Glomerular visceral epithelial cell (primary cell): ENCODE results near the gene USP47.

Source experiments
- DNase-seq: peaks from one replicate; pipeline ENCODE4 v3.0.0-alpha.2; 2016; ENCODE audit errors: extremely low spot score

The USP47 gene

GRCh38 chr11:11966354-11966741, 124.6 kb downstream of the USP47 start:
- DNase-seq, result no peak

GRCh38 chr11:11966826-11967668, 125.3 kb downstream of the USP47 start:
- DNase-seq, result peak; percentile 52

DNA sequence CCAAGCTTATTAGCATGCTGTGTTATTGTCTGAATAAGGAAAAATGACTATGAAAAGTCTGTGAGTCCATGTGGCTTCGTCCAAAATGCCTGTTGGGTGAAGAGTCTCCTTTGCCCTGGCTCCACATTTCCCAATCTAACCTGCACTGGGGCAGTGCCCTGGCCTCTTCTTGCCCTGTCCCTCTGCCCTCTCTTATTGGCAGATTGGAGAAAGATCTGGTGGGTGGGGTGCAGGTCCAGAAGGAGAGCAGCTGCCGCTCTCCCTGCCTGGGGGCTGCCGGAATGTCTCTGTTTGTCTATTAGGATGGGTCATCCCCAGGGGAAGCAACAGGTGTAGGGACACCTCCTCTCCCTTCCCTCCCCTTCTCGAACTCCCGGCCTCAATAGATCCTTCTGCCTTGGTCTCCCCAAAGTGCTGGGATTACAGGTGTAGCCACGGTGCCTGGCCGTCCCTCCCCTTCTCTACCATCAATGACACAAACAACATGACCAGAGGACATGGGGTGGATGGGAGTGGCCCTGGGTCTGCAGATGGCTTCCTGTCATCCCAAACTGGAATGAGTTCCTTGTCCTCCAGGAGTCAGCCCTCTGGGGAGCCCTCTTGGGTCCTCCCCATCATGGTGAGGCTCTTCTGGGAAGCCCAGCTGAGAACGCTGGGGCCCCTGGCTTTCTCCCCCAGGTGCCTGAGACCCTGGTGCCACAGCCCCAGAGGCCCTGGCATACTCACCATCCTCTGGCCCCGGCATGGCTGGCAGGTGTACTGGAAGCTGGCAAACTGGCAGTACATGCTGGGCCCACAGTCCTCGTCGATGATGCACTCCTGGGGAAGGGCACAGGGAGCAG, 126.1 kb downstream of the USP47 start:
- no peak for DNase-seq

- DNase-seq, result no peak
Observed at GRCh38 chr11:11968511-11969280, 126.9 kb downstream of the USP47 start.

- no peak for DNase-seq
Observed at GRCh38 chr11:11969380-11970215, 127.8 kb downstream of the USP47 start.

GRCh38 chr11:11970556-11970955, 128.8 kb downstream of the USP47 start:
- no peak for DNase-seq

GRCh38 chr11:11971906-11972547, 130.3 kb downstream of the USP47 start:
- DNase-seq, result no peak

DNA sequence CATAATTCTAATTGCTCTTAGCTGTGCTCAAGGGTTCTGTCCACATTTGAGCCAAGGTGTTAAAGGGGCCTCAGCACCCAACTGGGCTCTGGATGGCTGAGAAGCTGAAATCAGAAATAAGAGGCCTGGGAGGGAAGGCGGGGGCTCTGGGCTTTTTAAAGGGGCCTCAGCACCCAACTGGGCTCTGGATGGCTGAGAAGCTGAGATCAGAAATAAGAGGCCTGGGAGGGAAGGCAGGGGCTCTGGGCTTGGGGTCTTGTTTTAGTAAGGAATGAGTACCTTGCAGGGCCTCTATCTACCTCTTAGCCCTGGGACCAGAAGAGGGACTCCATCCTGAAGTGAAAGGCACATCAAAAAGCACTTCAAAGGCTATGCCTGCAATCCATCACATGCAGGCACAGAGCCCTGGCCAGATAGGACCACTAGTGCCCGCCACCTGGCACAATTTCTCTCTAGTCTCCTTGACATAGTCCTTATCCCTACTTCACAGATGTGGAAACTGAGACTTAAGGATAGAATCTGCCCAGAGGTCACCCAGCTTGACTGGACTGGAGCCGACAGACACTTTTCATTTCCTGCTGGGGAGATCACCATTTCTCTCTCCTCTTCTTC, 131.1 kb downstream of the USP47 start:
- DNase-seq, result no peak

DNA sequence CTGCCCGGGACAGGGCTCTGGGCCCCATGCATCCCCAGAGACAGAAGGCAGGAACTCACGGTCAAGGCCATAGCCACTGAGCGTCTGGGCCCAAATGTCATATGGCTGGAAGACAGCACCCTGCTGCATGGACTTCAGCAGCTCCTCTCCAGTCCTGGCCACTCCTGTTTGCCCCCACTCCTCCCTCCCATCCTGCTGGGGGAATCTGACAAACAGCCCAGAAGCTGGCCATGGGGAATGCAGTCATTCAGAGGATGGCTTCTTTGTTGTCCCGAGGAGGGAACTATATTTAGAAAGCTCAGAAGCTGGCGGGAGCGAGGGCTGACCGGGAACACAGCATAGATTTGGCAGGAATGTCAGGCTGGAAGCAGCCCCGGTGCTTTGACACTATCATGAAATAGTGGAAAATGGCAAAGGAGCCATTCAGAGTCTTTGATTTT, 131.6 kb downstream of the USP47 start:
- DNase-seq, result no peak

- no peak for DNase-seq
Observed at GRCh38 chr11:11973866-11974265, 132.1 kb downstream of the USP47 start.

- no peak for DNase-seq
Observed at GRCh38 chr11:11975201-11976092, 133.7 kb downstream of the USP47 start.

DNA sequence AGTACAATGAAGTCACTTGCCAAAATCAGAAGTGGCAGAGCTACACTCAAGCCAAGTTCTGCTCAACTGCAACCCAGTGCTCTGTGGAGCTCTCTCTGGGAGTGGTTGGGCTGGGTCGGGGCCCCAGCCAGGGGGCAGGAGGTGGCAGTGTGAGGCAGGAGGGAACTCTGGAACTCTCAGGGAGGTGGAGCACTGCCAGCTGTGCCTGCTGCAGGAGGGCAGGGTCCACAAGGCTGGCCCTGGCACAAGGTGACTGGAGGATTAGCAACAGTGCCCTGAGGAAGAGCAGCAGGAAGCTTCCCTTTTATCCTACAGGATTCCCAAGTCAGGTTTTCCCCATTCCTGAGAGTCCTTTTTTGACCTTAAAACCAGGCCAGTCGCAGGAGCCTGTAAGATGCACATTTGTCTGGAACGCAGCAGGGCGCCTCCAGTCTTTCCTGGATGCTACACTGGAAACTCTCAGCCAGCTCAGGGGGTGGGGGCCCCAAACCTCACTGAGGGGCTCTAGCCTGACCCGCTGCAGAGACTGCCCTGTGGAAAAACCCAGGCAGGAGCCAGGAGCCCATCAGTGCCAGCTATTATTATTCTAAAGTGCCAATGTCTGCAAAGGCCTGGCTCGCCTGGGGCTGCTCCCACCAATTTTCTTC, 134.8 kb downstream of the USP47 start:
- DNase-seq, result peak; percentile 37

- peak; percentile 92 for DNase-seq
Observed at GRCh38 chr11:11977206-11977938, 135.6 kb downstream of the USP47 start.

GRCh38 chr11:11978098-11978637, 136.4 kb downstream of the USP47 start:
- DNase-seq, result no peak

GRCh38 chr11:11978792-11979487, 137.2 kb downstream of the USP47 start:
- peak; percentile 50 for DNase-seq

DNA sequence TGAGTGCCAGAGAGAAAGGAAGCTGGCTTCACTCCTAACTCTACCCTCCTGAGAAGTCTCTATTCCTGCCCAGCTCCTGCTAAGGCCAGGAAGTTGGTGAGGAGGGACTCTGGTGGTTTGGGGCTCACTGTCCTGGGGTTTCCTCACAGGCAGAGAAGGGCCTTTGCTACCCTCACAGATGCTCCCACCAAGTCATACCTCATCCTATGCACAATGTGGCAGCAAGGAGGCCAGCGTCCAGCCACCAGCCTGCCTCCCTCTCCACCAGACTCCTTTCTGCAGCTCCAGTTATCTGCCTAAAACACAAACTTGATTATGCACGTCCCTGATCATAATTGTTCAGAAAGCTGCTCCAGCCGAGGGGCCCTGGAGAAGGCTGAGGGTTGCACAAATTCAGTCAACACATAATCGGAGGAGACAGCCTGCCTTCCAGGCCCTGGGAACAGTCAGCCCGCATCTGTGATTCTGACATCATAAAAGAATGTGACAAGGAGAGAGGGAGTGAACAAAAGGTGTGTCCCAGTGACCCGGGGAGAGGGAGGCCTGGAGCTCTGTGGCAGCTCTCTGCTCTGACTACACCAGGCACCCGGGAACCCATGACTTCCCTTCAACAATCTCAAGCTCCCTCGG, 137.8 kb downstream of the USP47 start:
- peak; percentile 38 for DNase-seq

DNA sequence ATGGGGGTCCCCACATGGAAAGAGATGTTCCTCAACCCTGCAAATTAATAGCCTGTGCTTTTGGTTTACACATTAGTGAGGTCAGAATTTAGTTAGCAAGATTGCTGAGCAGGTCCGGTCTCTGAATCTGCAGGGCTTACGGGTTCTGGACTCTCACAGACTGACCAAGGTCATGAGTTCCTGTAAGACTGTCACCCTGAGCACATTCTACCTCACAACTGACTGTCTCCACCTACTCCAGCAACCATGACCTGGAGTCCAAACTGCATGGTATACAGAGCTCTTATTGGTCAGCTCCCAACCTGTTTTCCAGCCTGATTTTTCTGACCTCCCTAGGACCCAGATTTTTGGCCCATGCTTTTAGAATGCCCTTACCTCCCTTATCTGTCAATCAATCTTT, 138.4 kb downstream of the USP47 start:
- no peak for DNase-seq
